Brain microvascular endothelial cell (primary cell): ENCODE results near the gene CASKIN1.

Experiments used
- DNase-seq: peaks from one replicate; pipeline ENCODE4 v3.0.0-alpha.2; 2020
- H3K27ac ChIP-seq: fragments of 250-450 bp; sonication (Bioruptor Pico); 2 replicates; pipeline ENCODE4 v1.5.1; 2020; ENCODE audit warnings: mild to moderate bottlenecking, moderate library complexity
- H3K27me3 ChIP-seq: fragments of 250-450 bp; sonication (Bioruptor Pico); replicated peaks from 2 replicates; pipeline ENCODE4 v1.5.1; 2020; ENCODE audit warnings: mild to moderate bottlenecking
- H3K36me3 ChIP-seq: fragments of 250-450 bp; sonication (Bioruptor Pico); replicated peaks from 2 replicates; pipeline ENCODE4 v1.5.1; 2020; ENCODE audit warnings: mild to moderate bottlenecking
- H3K4me3 ChIP-seq: 2 replicates; pipeline ENCODE4 v1.5.1; 2011; ENCODE audit warnings: low read depth, mild to moderate bottlenecking, control low read depth, low read length, moderate library complexity
- in situ Hi-C: cut with HindIII; loops from 2 replicates; pipeline ENCODE4 v1.10.0; 2017; ENCODE audit warnings: low sequenced_read_pairs, low pct_ligation_motif_present
- TF ChIP-seq, protein P1 (sequence below): IDR thresholded peaks from 2 replicates; pipeline ENCODE4 v1.5.1; 2011; ENCODE audit warnings: low read depth, mild to moderate bottlenecking, moderate library complexity, low read length, control low read depth, inconsistent platforms; ENCODE audit errors: missing control alignments

The CASKIN1 gene

DNA sequence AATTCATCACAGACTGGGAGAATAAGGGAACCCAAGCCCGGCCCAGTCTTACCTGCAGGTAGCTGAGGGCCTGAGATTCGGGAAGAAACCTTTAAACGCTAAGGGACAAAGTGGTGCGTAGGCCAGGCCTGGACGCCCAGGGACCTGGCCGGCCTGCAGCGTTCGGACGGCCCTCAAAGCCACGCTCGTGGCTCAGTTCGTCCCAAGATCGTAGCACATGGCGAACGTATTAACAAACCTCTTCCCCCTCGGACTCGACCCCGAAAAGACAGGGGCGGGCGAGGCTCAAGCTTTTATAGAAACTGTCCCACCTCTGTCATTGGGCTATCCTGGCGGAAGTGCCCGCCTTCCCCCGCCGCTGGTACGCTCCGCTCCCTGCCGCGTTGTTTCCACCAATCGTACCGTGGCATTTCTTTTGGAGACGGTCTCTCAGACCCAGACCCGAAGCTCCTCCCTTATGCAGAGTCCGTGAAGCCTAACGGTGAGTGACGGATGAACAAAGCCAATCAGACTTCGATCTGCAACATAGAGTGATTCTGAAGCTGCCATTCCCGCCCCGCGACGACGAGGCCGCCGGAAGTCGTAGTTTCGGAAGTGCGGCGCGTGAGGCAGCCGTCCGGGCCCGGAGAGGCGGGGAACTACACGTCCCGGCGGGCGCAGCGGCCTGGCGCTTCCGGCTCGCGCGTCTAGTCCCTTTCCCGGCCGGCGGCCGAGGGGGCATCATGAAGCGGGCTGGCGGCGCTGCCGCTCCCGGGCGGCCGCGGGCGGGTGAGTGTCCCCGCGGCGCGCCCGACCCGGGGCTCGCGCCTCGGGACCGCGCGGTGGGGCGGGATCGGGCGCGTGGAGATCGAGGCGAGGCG is 41.1 kb downstream of the CASKIN1 start, which contains the start of gene TRAF7:
TRAF7 (plus strand) TSS at position 692 of the 860 bp plus-strand sequence. CDS start 8,139 bp downstream, outside the sequence.
- TF ChIP-seq, protein P1, sequence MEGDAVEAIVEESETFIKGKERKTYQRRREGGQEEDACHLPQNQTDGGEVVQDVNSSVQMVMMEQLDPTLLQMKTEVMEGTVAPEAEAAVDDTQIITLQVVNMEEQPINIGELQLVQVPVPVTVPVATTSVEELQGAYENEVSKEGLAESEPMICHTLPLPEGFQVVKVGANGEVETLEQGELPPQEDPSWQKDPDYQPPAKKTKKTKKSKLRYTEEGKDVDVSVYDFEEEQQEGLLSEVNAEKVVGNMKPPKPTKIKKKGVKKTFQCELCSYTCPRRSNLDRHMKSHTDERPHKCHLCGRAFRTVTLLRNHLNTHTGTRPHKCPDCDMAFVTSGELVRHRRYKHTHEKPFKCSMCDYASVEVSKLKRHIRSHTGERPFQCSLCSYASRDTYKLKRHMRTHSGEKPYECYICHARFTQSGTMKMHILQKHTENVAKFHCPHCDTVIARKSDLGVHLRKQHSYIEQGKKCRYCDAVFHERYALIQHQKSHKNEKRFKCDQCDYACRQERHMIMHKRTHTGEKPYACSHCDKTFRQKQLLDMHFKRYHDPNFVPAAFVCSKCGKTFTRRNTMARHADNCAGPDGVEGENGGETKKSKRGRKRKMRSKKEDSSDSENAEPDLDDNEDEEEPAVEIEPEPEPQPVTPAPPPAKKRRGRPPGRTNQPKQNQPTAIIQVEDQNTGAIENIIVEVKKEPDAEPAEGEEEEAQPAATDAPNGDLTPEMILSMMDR, result no peak
- peak within 1 kb of the TSS; percentile 74 for H3K27ac ChIP-seq
- H3K27me3 ChIP-seq, result no peaks in the 10 kb centered on the region
- peak within 1 kb of the TSS; percentile 99 for H3K4me3 ChIP-seq
- in situ Hi-C loops, result no loop called here
- H3K36me3 ChIP-seq, result peaks cover 36% of the 10 kb centered on the region
- peak; percentile 100 for DNase-seq

DNA sequence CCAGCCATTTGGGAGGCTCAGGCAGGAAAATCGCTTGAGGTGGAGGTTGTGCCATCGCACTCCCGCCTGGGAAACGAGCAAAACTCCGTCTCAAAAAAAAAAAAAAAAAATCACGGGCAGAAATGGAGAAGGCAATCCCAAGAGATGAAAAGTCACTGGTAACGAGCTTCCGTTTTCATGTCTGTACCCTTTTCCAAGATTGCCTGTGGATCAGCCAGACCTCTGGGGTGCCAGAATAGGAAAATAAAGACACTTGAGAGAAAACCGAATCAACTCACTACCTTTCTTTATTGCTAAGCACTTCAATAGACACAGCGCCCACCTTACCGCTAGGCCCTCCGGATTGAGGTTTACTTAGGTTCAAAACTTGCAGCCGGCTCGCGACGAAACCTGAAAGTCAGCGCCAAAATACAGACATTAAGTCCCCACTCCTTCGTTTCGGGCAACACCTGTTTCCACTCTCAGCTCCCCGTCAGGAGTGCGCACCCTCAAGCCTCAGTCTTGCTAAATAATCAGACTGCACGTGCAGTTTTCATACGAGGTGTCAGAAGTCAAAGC is 41.8 kb downstream of the CASKIN1 start:
- TF ChIP-seq, protein P1, result no peak
- peaks cover 36% of the 10 kb centered on the region for H3K36me3 ChIP-seq
- peak overlapping the region; percentile 74 for H3K27ac ChIP-seq
- peak overlapping the region; percentile 99 for H3K4me3 ChIP-seq
- no peaks in the 10 kb centered on the region for H3K27me3 ChIP-seq
- DNase-seq, result no peak
- in situ Hi-C loops, result no loop called here

DNA sequence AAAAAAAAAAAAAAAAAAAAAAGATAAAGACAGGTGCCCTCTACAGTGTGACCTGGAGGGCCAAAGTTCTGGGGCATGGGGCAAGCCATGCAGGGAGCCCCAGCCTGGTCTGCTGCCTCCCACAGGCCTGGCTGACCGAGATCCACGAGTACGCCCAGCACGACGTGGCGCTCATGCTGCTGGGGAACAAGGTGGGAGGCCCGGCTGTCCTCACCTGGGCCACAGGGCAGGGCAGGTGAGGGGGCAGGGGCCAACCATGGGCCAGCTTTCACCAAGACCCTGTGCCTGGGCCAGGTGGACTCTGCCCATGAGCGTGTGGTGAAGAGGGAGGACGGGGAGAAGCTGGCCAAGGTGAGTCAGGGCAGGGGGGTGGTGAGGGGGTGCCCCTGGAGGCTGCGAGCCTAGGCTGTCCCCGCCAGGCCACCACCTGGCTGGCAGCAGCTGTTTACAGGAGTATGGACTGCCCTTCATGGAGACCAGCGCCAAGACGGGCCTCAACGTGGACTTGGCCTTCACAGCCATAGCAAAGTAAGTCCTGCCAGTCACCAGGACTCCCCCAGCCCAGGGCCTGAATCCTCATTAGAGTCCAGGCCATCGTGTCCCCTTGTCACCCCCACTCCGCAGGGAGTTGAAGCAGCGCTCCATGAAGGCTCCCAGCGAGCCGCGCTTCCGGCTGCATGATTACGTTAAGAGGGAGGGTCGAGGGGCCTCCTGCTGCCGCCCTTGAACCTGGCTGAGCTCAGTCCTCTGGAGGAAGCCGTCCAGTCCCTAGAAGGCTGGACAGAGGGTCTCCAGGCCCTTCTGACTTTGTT is 43.5 kb downstream of the CASKIN1 start:
- in situ Hi-C loops, result no loop called here
- peaks cover 36% of the 10 kb centered on the region for H3K36me3 ChIP-seq
- no peaks in the 10 kb centered on the region for H3K27me3 ChIP-seq
- peak overlapping the region; percentile 74 for H3K27ac ChIP-seq
- TF ChIP-seq, protein P1, result no peak
- peak overlapping the region; percentile 99 for H3K4me3 ChIP-seq
- DNase-seq, result no peak

DNA sequence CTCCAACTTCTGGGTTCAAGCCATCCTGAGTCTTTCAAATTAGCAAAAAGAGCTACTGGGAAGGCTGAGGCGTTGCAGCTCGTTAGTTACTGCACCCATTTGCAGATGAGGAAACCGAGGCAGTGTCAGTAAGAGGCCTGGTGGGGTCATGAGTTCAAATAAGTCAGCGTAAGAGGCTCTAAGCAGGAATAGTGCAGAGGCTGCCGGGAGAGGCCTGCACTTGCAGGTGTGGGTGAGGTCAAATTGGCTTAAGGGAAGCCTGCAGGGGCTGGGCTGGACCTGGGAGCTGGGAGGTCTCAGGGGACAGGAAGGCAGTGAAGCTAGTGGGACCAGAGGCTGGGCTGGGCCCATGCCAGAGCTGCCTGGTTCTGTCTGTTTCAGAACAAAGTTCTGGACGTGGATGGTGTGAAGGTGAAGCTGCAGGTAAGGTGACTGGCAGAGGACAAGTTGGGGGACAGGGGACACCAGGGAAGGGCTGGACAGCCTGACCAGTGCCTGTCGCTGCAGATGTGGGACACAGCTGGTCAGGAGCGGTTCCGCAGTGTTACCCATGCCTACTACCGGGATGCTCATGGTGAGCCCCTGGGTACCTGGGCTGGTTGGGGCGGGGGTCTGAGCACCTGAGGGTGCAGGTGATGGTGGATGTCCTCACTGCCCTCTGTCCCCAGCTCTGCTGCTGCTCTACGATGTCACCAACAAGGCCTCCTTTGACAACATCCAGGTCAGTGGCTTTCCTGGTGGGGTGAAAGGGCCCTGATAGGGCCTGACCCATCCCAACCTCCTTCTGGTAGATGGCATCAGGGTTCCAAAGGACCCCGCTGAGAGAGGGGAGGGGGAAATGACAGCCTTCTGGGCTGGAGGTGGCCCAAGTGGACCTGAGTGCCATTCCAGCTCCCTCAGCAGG is 45.0 kb downstream of the CASKIN1 start:
- TF ChIP-seq, protein P1, result no peak
- H3K36me3 ChIP-seq, result peaks cover 36% of the 10 kb centered on the region
- no peak for DNase-seq

More for the DNA sequence above, 45.0 kb downstream of the CASKIN1 start:
- Histone ChIP-seq H3K27me3 (no peaks in the 10 kb centered on the region), H3K4me3 (no peak overlapping the region), H3K27ac (no peak overlapping the region)
- in situ Hi-C loops, result no loop called here
